Measurements from ENCODE around the gene ST6GALNAC4. TPM values are rescaled to one million over a fixed set of nuclear protein-coding genes. Genes with fewer than 3 reads are reported as not detected.

Gene ST6GALNAC4
- total RNA-seq, 1 experiment from 2014 or later = 15.4 TPM

DNA sequence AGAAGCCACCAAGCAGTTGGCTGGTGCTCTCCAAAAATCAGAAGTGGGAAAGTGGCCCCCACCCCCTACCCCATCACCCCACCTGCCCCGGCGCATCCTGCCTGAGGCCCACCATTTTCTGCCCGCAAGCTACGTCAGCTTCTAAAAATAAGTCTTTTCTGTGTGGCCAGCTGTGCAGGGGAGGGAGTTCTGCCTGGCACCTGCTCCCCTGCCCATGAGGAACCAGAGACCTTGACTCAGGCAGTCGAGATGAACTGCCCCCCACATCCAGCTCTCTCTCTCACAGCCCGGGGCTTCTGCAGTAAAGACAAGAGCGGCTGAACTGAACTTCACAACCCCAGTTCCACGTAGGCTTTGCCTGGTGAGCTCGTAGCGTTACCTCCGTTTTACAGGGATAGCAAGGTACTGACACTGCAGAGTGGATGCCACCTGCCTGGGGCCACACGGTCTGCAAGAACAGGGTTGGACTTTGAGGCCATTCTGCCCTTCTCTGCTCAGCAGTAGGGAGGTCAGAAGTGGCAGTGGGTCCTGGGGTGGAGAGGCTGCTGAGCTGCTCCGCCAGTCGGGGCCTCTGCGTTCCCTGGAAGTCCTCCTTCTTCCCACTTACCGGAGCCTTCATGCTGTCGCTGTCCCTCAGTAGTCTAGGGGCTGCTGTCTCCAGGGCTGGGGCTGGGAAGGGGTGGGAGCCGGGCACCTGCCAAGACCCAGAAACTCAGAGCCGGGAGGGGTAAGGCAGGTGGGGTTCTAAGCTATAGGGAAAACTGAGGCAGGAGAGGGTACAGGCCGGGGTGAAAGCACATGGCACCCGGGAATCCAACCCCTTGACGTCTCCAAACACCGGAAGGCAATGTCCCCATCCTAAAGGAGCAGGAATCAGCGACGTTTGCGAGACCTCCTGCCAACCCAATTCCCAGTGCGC is 781 bp downstream of the ST6GALNAC4 start:
- no peak overlapping the region for H2AFZ ChIP-seq (ENCODE audit: low read length)

More for the DNA sequence above, 781 bp downstream of the ST6GALNAC4 start:
- no peak overlapping the region for H3T11ph ChIP-seq (ENCODE audit: low read length)
- H2BK5ac ChIP-seq (ENCODE audit: insufficient read length, low read length) = no peak overlapping the region
- no peak overlapping the region for H2AK5ac ChIP-seq (ENCODE audit: insufficient read length, low read length)
- H3K18ac ChIP-seq (ENCODE audit: insufficient read length, low read depth, low read length) = no peak overlapping the region
- no peak overlapping the region for H2BK15ac ChIP-seq (ENCODE audit: low read depth, low read length)
- H3K79me2 ChIP-seq (ENCODE audit: insufficient read depth, low read length) = no peaks in the 10 kb centered on the region
- no peak overlapping the region for H3K9ac ChIP-seq (ENCODE audit: extremely low read depth, insufficient read length, low read length)
- H3K9me3 ChIP-seq (ENCODE audit: control insufficient read depth, low read depth, low read length) = no peaks in the 10 kb centered on the region
- Mint-ChIP-seq H3K9me3 (no peaks in the 10 kb centered on the region; a peak in 1 of 5 replicates), H3K27ac (peak overlapping the region in 1 of 3 experiments; percentile 62; a peak in 1 of 7 replicates), H3K4me1 (peaks cover 15 to 17% of the 10 kb centered on the region in 2 experiments), H3K27me3 (ENCODE audit: low read depth) (peaks cover 13% of the 10 kb centered on the region), H3K4me3 (peak overlapping the region; percentile 67 to 88), H3K36me3 (ENCODE audit: insufficient read depth in 1 of 3, low read depth in 3 of 3) (peaks cover 7 to 15% (median 7%) of the 10 kb centered on the region in 3 experiments)
- H2BK12ac ChIP-seq (ENCODE audit: insufficient read length, low read depth, low read length) = no peak overlapping the region
- H2BK120ac ChIP-seq (ENCODE audit: low read depth, low read length, poor library complexity, severe bottlenecking) = no peak overlapping the region
- H4K91ac ChIP-seq (ENCODE audit: insufficient read length, low read depth, low read length) = no peak overlapping the region
- H3K79me1 ChIP-seq (ENCODE audit: insufficient read depth, low read depth, low read length, poor library complexity, severe bottlenecking) = no peaks in the 10 kb centered on the region
- no CpG with 5 or more reads among the region's 27 CpGs for WGBS (ENCODE audit: extremely low coverage, insufficient read length, low lambda C conversion rate)
- H3K23me2 ChIP-seq (ENCODE audit: insufficient read length, low read depth, low read length, poor library complexity, severe bottlenecking) = peaks cover 5% of the 10 kb centered on the region
- no peak overlapping the region for H3K27ac ChIP-seq (ENCODE audit: insufficient read length, low read depth, low read length)
- TF ChIP-seq, protein P1, sequence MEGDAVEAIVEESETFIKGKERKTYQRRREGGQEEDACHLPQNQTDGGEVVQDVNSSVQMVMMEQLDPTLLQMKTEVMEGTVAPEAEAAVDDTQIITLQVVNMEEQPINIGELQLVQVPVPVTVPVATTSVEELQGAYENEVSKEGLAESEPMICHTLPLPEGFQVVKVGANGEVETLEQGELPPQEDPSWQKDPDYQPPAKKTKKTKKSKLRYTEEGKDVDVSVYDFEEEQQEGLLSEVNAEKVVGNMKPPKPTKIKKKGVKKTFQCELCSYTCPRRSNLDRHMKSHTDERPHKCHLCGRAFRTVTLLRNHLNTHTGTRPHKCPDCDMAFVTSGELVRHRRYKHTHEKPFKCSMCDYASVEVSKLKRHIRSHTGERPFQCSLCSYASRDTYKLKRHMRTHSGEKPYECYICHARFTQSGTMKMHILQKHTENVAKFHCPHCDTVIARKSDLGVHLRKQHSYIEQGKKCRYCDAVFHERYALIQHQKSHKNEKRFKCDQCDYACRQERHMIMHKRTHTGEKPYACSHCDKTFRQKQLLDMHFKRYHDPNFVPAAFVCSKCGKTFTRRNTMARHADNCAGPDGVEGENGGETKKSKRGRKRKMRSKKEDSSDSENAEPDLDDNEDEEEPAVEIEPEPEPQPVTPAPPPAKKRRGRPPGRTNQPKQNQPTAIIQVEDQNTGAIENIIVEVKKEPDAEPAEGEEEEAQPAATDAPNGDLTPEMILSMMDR (conservative IDR thresholded peaks at IDR 0.05) = no peak
- H4K20me1 ChIP-seq (ENCODE audit: control insufficient read depth, insufficient read depth, insufficient read length) = peaks cover 2% of the 10 kb centered on the region
- no peak overlapping the region for H4K8ac ChIP-seq (replicated peaks; ENCODE audit: insufficient read length, low read depth, low read length)
- no peak overlapping the region for H3K23ac ChIP-seq (ENCODE audit: insufficient read length, low read depth, low read length)
- H4K5ac ChIP-seq (ENCODE audit: insufficient read length, low read depth, low read length) = no peak overlapping the region
- peaks cover 2% of the 10 kb centered on the region; the same call in 1 of the 2 replicates for H3K27me3 ChIP-seq (ENCODE audit: insufficient read depth, low read length)
- H3K4me1 ChIP-seq (ENCODE audit: insufficient read depth, low read length) = peaks cover 2% of the 10 kb centered on the region; the same call in 1 of the 2 replicates
- H3K14ac ChIP-seq (ENCODE audit: insufficient read depth, low read length) = no peak overlapping the region
- H2BK20ac ChIP-seq (ENCODE audit: low read depth, low read length, poor library complexity, severe bottlenecking) = no peak overlapping the region
- no peak overlapping the region for H3K56ac ChIP-seq (ENCODE audit: insufficient read length, low read depth, low read length)
- no peak overlapping the region for H3K4ac ChIP-seq (ENCODE audit: low read depth, low read length)
- peak overlapping the region; percentile 61 for H3K4me2 ChIP-seq (ENCODE audit: insufficient read depth, insufficient read length, low read length)
- DNase-seq = no peak

Measured in H9 (cell line).